Neural cell (in vitro differentiated cells): Measurements from ENCODE around the gene STX7. TPM values are rescaled to one million over a fixed set of nuclear protein-coding genes. Genes with fewer than 3 reads are reported as not detected.

Experiments used
- H2AFZ ChIP-seq: fragments of 200-600, 300-800 bp; sonication (generic), shearing (Covaris generic); 2 replicates; pipeline ENCODE4 v1.6.0; 2014; ENCODE audit warnings: low read depth, mild to moderate bottlenecking, antibody characterized with exemption, low read length, moderate library complexity
- H3F3A ChIP-seq: fragments of 200-600 bp; shearing (Covaris generic); 2 replicates; pipeline ENCODE4 v1.6.1; 2016; ENCODE audit warnings: mild to moderate bottlenecking, moderate library complexity, mixed read lengths, antibody characterized with exemption, low read length; ENCODE audit not compliant: insufficient read depth, poor library complexity, severe bottlenecking
- H3K27ac ChIP-seq: fragments of 200-600, 300-800 bp; sonication (generic), shearing (Covaris generic); 2 replicates; pipeline ENCODE4 v1.5.1; 2014; ENCODE audit warnings: mild to moderate bottlenecking, low read length, moderate library complexity
- H3K27me3 ChIP-seq: fragments of 300-800, 200-600 bp; sonication (generic), shearing (Covaris generic); 2 replicates; pipeline ENCODE4 v1.6.0; 2014; ENCODE audit warnings: mild to moderate bottlenecking, low read depth, low read length, moderate library complexity; ENCODE audit not compliant: insufficient read depth
- H3K36me3 ChIP-seq: fragments of 300-800, 200-600 bp; sonication (generic), shearing (Covaris generic); 2 replicates; pipeline ENCODE4 v1.5.1; 2014; ENCODE audit warnings: mild to moderate bottlenecking, antibody characterized with exemption, low read length, moderate library complexity; ENCODE audit not compliant: insufficient read depth
- H3K4me2 ChIP-seq: fragments of 300-800, 200-600 bp; sonication (generic), shearing (Covaris generic); 2 replicates; pipeline ENCODE4 v1.6.0; 2014; ENCODE audit warnings: mild to moderate bottlenecking, low read length
- H3K4me3 ChIP-seq: fragments of 300-800, 200-600 bp; sonication (generic), shearing (Covaris generic); 2 replicates; pipeline ENCODE4 v1.5.1; 2014; ENCODE audit warnings: mild to moderate bottlenecking, low read length, moderate library complexity
- H3K79me2 ChIP-seq: fragments of 200-600 bp; shearing (Covaris generic); replicated peaks from 2 replicates; pipeline ENCODE4 v1.6.0; 2014; ENCODE audit warnings: mild to moderate bottlenecking, low read length, moderate library complexity; ENCODE audit not compliant: insufficient read depth
- H3K9ac ChIP-seq: fragments of 300-800, 200-600 bp; sonication (generic), shearing (Covaris generic); 2 replicates; pipeline ENCODE4 v1.6.1; 2016; ENCODE audit warnings: mild to moderate bottlenecking, low read length, mixed read lengths
- H3K9me2 ChIP-seq: fragments of 200-600 bp; shearing (Covaris generic); 2 replicates; pipeline ENCODE4 v1.6.1; 2016; ENCODE audit warnings: mild to moderate bottlenecking, low read length, mixed read lengths; ENCODE audit not compliant: insufficient read depth
- H3K9me3 ChIP-seq: fragments of 200-600, 300-800 bp; sonication (generic), shearing (Covaris generic); 2 replicates; pipeline ENCODE4 v1.6.1; 2016; ENCODE audit warnings: mild to moderate bottlenecking, mixed run types, low read length, moderate library complexity, mixed read lengths
- H4K20me1 ChIP-seq: fragments of 200-600 bp; shearing (Covaris generic); 2 replicates; pipeline ENCODE4 v1.6.1; 2016; ENCODE audit warnings: mild to moderate bottlenecking, mixed run types; ENCODE audit not compliant: insufficient read depth
- EP300 ChIP-seq: fragments of 450-650 bp; conservative IDR thresholded peaks from 2 replicates; pipeline ENCODE4 v1.6.1; 2014; ENCODE audit warnings: antibody characterized with exemption, mild to moderate bottlenecking, moderate library complexity; ENCODE audit not compliant: poor library complexity, severe bottlenecking
- EZH2 ChIP-seq: fragments of 200-600, 300-800 bp; shearing (Covaris generic), sonication (generic); IDR thresholded peaks from 2 replicates; pipeline ENCODE4 v1.6.1; 2014; ENCODE audit warnings: antibody characterized with exemption, low read length, borderline replicate concordance, mild to moderate bottlenecking; ENCODE audit not compliant: insufficient read depth, poor library complexity, severe bottlenecking
- MXI1 ChIP-seq: fragments of 450-650 bp; conservative IDR thresholded peaks from 2 replicates; pipeline ENCODE4 v1.6.1; 2014; ENCODE audit warnings: antibody characterized with exemption, mild to moderate bottlenecking; ENCODE audit not compliant: poor library complexity, severe bottlenecking
- POLR2AphosphoS5 ChIP-seq: IDR thresholded peaks from 2 replicates; pipeline ENCODE4 v1.6.1; 2012
- RAD21 ChIP-seq: fragments of 450-650 bp; conservative IDR thresholded peaks from 2 replicates; pipeline ENCODE4 v1.6.1; 2014; ENCODE audit warnings: antibody characterized with exemption, mild to moderate bottlenecking, moderate library complexity
- SMC3 ChIP-seq: fragments of 450-650 bp; conservative IDR thresholded peaks from 2 replicates; pipeline ENCODE4 v1.6.1; 2014; ENCODE audit warnings: antibody characterized with exemption, mild to moderate bottlenecking, moderate library complexity; ENCODE audit not compliant: poor library complexity
- TAF1 ChIP-seq: IDR thresholded peaks from 2 replicates; pipeline ENCODE4 v1.6.1; 2012; ENCODE audit warnings: low read depth
- polyA plus RNA-seq: library from polyadenylated mRNA; depleted of rRNA; stranded (reverse); fragments of >200 nt; gene quantifications from 2 replicates; pipeline ENCODE4 v1.2.3, GENCODE V29; 2014
- TF ChIP-seq, protein P1 (sequence below): fragments of 450-650 bp; IDR thresholded peaks from 2 replicates; pipeline ENCODE4 v1.5.1; 2014; ENCODE audit warnings: antibody characterized with exemption, mild to moderate bottlenecking, moderate library complexity; ENCODE audit not compliant: poor library complexity, severe bottlenecking
- TF ChIP-seq, protein P2 (sequence below): IDR thresholded peaks from 2 replicates; pipeline ENCODE4 v1.6.1; 2012; ENCODE audit warnings: borderline replicate concordance

Gene STX7
- polyA plus RNA-seq, 1 donor from 2014 or later, result 79.5 TPM

DNA sequence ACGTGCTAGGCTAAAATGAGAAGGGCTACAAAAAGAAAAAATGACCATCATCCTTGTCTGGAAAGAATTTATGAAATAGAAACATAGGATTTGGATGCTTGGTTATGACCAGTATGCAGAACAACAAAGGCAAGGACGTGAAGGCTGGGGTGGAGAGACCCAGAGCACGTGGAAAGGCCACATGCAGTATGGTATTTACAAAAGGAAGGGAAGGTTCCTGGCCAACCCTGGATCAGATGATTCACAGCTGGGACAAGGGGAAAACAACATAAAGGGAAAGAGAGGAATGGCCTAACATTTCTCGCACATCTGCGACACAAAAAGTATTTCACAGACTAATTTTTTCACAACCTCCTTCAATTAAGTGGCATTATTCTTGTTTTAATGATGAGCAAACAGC is 8.2 kb downstream of the STX7 start:
- H3K27ac ChIP-seq, result no peak overlapping the region
- no peaks in the 10 kb centered on the region for H3K9me3 ChIP-seq
- no peaks in the 10 kb centered on the region for H3K27me3 ChIP-seq
- TF ChIP-seq SMC3 (no peak), TAF1 (no peak), RAD21 (no peak), EZH2 (no peak), EP300 (no peak), POLR2AphosphoS5 (no peak), MXI1 (no peak)
- TF ChIP-seq, protein P1, sequence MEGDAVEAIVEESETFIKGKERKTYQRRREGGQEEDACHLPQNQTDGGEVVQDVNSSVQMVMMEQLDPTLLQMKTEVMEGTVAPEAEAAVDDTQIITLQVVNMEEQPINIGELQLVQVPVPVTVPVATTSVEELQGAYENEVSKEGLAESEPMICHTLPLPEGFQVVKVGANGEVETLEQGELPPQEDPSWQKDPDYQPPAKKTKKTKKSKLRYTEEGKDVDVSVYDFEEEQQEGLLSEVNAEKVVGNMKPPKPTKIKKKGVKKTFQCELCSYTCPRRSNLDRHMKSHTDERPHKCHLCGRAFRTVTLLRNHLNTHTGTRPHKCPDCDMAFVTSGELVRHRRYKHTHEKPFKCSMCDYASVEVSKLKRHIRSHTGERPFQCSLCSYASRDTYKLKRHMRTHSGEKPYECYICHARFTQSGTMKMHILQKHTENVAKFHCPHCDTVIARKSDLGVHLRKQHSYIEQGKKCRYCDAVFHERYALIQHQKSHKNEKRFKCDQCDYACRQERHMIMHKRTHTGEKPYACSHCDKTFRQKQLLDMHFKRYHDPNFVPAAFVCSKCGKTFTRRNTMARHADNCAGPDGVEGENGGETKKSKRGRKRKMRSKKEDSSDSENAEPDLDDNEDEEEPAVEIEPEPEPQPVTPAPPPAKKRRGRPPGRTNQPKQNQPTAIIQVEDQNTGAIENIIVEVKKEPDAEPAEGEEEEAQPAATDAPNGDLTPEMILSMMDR, result no peak
- TF ChIP-seq, protein P2, sequence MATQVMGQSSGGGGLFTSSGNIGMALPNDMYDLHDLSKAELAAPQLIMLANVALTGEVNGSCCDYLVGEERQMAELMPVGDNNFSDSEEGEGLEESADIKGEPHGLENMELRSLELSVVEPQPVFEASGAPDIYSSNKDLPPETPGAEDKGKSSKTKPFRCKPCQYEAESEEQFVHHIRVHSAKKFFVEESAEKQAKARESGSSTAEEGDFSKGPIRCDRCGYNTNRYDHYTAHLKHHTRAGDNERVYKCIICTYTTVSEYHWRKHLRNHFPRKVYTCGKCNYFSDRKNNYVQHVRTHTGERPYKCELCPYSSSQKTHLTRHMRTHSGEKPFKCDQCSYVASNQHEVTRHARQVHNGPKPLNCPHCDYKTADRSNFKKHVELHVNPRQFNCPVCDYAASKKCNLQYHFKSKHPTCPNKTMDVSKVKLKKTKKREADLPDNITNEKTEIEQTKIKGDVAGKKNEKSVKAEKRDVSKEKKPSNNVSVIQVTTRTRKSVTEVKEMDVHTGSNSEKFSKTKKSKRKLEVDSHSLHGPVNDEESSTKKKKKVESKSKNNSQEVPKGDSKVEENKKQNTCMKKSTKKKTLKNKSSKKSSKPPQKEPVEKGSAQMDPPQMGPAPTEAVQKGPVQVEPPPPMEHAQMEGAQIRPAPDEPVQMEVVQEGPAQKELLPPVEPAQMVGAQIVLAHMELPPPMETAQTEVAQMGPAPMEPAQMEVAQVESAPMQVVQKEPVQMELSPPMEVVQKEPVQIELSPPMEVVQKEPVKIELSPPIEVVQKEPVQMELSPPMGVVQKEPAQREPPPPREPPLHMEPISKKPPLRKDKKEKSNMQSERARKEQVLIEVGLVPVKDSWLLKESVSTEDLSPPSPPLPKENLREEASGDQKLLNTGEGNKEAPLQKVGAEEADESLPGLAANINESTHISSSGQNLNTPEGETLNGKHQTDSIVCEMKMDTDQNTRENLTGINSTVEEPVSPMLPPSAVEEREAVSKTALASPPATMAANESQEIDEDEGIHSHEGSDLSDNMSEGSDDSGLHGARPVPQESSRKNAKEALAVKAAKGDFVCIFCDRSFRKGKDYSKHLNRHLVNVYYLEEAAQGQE, result no peak
- no peaks in the 10 kb centered on the region for H3F3A ChIP-seq
- no peaks in the 10 kb centered on the region for H4K20me1 ChIP-seq
- peaks cover 42% of the 10 kb centered on the region for H3K79me2 ChIP-seq
- no peak overlapping the region for H2AFZ ChIP-seq
- no peak overlapping the region for H3K4me3 ChIP-seq
- no peak overlapping the region for H3K4me2 ChIP-seq
- H3K9me2 ChIP-seq, result no peaks in the 10 kb centered on the region
- no peak overlapping the region for H3K9ac ChIP-seq
- H3K36me3 ChIP-seq, result no peaks in the 10 kb centered on the region

GRCh38 chr6:132499757-132500156 is 13.2 kb downstream of the STX7 start:
- no peak overlapping the region for H3K27ac ChIP-seq
- no peak overlapping the region for H3K4me3 ChIP-seq
- TF ChIP-seq EZH2, result no peak
- no peak for TF ChIP-seq RAD21
- TF ChIP-seq, protein P2, result no peak
- TF ChIP-seq TAF1, result no peak
- TF ChIP-seq POLR2AphosphoS5, result no peak
- no peak for TF ChIP-seq SMC3
- TF ChIP-seq EP300, result no peak
- no peak for TF ChIP-seq MXI1
- TF ChIP-seq, protein P1, result no peak
- H3K36me3 ChIP-seq, result no peaks in the 10 kb centered on the region
- H3K79me2 ChIP-seq, result peaks cover 3% of the 10 kb centered on the region
- H4K20me1 ChIP-seq, result no peaks in the 10 kb centered on the region
- no peaks in the 10 kb centered on the region for H3K9me3 ChIP-seq
- no peaks in the 10 kb centered on the region for H3F3A ChIP-seq
- no peaks in the 10 kb centered on the region for H3K27me3 ChIP-seq
- no peak overlapping the region for H2AFZ ChIP-seq
- no peak overlapping the region for H3K4me2 ChIP-seq
- H3K9ac ChIP-seq, result no peak overlapping the region
- H3K9me2 ChIP-seq, result no peaks in the 10 kb centered on the region
